ENCODE data around the gene ARL4C. TPM values are rescaled to one million over a fixed set of nuclear protein-coding genes. Genes with fewer than 3 reads are reported as not detected.

The ARL4C gene, protein sequence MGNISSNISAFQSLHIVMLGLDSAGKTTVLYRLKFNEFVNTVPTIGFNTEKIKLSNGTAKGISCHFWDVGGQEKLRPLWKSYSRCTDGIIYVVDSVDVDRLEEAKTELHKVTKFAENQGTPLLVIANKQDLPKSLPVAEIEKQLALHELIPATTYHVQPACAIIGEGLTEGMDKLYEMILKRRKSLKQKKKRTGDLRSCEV
- 66.3 and 68.5 TPM in 2 replicates for total RNA-seq

DNA sequence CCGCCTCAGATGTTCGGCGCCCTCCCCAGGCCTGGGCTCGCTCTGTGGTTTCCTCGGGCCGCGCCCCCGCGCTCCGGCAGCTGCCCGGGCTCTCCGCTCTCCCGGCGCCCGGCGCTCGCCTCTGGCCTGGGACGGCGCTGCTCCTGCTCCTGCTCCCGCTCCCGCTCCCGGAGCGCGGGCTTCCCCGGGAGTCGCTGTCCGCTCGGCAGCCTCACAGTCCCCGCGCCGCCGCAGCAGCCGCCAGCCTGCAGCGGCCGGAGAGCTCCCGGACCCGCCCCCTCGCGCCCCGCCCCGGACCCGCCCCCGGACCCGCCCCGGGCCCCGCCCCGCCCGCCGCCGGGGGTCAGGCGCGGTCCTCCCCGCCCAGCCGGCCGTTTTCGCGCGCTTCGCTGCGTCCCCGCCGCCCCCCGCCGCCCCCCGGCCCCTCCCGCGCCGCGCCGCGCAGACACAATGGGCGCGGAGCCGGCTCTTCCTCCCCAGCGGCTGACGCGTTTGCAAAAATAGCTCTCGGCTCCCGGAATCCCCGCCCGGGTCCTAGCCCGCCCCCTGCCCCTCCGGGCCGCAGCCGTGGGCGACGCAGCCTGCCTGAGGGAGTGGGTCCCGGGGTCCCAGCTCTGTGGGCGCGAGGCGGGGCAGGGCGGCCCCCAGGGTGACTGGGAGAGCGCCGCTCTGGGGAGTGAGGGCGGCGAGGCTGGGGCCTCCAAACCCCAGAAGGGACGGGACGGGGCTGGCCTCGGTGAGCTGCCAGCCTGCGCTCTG, at the start of gene ARL4C:
Gene ARL4C, minus strand, starts transcription at position 247 of the 759 bp plus-strand sequence. CDS start 495 bp downstream, outside the sequence.
- Mint-ChIP-seq H3K36me3 (ENCODE audit: low read depth) (peaks cover 26% of the 10 kb centered on the region), H3K27me3 (ENCODE audit: insufficient read depth) (no peaks in the 10 kb centered on the region), H3K27ac (peak within 1 kb of the TSS; percentile 95), H3K4me1 (ENCODE audit: low read depth) (peaks cover 46% of the 10 kb centered on the region), H3K4me3 (peak within 1 kb of the TSS; percentile 93), H3K9me3 (no peaks in the 10 kb centered on the region)
- peak; percentile 57 for DNase-seq (ENCODE audit: low spot score)
- intact Hi-C loops (cut with micrococcal nuclease), result loop anchor here (1.0 kb wide), 1 partner anchor 51 kb away; no protein-coding TSS in a partner anchor

DNA sequence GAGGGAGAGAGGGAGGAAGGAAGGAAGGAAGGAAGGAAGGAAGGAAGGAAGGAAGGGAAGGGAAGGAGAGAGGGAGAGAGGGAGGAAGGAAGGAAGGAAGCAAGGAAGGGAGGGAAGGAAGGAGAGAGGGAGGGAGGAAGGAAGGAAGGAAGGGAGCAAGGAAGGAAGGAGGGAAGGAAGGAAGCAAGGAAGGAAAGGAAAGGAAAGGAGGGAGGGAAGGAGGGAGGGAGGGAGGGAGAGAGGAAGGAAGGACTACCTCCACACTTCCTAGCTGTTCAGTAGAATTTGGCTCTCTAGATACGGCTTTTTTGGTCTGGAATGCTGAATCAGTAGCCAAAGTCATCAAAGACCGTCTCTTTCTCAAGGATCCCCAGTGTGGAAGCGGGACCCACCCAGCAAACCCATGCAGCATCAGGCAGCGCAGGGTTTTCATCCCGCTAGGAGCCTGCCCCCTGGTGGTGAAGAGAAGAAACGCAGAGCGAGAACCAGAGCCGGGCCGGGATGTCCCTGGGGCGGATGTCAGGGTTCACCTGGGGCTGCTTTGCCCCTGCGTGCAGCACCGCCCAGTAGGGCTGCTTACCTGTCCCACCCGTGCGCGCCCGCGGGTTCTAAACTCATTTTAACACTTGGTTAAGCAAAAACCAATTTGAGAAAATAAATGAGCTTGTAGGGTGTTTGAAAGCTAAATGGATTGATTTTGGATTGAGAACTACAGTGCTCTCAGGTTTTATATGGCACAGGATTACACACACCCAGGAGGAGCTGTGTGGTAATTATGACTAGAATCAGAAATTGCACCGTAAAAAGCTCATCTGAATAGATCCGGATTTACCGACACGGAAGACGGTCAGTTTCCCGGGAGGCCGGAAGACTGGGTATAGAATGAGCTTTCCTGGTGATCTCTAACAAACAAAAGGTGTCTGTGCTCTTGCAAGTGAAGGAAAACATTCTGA, 48.1 kb upstream of the ARL4C start:
- no peak overlapping the region for H3K4me3 Mint-ChIP-seq
- H3K27me3 Mint-ChIP-seq (ENCODE audit: insufficient read depth), result peaks cover 15% of the 10 kb centered on the region
- intact Hi-C loops (cut with micrococcal nuclease), result loop anchor here (1.0 kb wide), 3 partner anchors 45 to 569 kb away; no protein-coding TSS in a partner anchor
- no peaks in the 10 kb centered on the region for H3K9me3 Mint-ChIP-seq
- DNase-seq (ENCODE audit: low spot score), result peak; percentile 70
- no peak overlapping the region for H3K27ac Mint-ChIP-seq
- peaks cover 5% of the 10 kb centered on the region for H3K4me1 Mint-ChIP-seq (ENCODE audit: low read depth)
- no peaks in the 10 kb centered on the region for H3K36me3 Mint-ChIP-seq (ENCODE audit: low read depth)

DNA sequence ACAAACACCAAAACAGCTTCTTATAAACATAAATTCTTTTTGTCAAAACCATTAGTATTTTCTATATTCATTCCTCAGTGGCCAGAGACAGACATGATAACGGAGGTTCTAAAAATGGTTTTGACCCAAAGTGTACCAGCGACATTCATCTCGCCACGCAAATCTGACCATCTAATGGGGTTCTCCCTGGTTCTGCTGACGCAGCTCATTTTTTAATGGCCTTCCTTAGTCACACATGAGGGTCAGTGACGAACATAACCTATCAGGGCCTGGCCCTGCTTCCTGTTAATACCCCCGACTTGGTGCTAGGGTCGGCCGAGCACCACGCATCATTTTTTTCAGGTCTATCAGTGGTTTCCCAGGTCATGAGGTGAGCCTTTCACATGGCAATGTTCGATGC, 45.9 kb upstream of the ARL4C start:
- intact Hi-C loops (cut with micrococcal nuclease), result no loop called here
- H3K4me3 Mint-ChIP-seq, result no peak overlapping the region
- no peaks in the 10 kb centered on the region for H3K36me3 Mint-ChIP-seq (ENCODE audit: low read depth)
- H3K27me3 Mint-ChIP-seq (ENCODE audit: insufficient read depth), result peaks cover 11% of the 10 kb centered on the region
- peaks cover 5% of the 10 kb centered on the region for H3K4me1 Mint-ChIP-seq (ENCODE audit: low read depth)
- H3K9me3 Mint-ChIP-seq, result no peaks in the 10 kb centered on the region
- H3K27ac Mint-ChIP-seq, result no peak overlapping the region
- DNase-seq (ENCODE audit: low spot score), result no peak

DNA sequence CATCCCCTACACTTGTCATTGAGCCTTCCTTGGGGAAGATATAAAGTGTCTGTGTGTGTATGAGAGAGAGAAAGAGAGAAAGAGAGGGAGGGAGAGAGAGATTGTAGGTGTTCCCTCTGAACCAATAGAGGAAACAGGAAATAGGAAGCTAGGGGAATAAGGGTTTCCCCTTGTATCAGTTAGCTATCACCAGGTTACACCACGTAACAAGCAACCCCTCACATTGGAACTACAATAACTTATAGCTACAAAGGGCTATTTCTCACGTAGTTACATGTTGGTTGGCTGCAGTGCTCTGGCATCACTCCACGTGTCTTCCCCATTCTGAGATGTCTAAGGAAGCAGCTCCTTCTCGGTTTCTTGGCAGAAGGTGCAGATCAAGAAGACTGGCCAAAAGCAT, 41.0 kb upstream of the ARL4C start:
- no peaks in the 10 kb centered on the region for H3K36me3 Mint-ChIP-seq (ENCODE audit: low read depth)
- no peak overlapping the region for H3K27ac Mint-ChIP-seq
- H3K4me3 Mint-ChIP-seq, result no peak overlapping the region
- no peaks in the 10 kb centered on the region for H3K9me3 Mint-ChIP-seq
- H3K27me3 Mint-ChIP-seq (ENCODE audit: insufficient read depth), result peaks cover 11% of the 10 kb centered on the region
- no peaks in the 10 kb centered on the region for H3K4me1 Mint-ChIP-seq (ENCODE audit: low read depth)
- intact Hi-C loops (cut with micrococcal nuclease), result no loop called here
- no peak for DNase-seq (ENCODE audit: low spot score)

DNA sequence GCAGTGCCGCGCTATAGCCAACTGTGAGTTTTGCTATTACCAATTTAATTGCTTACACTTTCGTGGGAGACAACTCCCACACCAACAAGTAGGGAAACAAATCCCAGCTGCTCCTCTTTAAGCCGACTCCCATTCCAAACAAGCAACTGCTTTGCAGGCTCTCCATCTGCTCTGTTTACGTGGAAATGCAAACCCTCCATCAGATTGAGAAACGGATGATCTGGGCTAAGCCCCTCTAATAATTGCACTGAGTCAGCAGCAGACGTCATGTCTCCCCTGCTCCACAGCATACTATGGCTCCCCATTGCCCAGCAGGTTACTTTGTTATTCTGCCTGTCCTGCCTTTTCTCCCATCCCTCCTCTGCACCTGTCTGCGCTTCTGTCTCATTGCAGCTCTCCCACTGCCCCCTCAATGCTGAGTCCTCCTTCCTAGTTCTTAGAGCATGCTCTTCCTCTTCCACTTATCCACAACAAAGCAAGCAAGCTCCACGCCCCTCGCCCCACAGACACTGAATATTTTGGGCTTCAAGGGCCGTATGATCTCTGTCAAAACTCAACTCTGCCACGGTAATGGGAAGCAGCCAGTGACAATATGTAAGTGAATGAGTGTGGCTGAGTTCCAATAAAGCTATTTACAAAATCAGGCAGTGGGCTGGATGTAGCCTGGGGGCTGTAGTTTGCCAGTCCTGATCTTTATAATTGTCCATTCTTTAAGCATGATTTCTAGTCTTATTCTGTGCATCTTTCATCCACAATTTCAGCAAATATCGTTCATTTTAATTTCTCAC, 39.5 kb upstream of the ARL4C start:
- intact Hi-C loops (cut with micrococcal nuclease), result no loop called here
- no peaks in the 10 kb centered on the region for H3K36me3 Mint-ChIP-seq (ENCODE audit: low read depth)
- H3K4me3 Mint-ChIP-seq, result no peak overlapping the region
- no peak overlapping the region for H3K27ac Mint-ChIP-seq
- H3K27me3 Mint-ChIP-seq (ENCODE audit: insufficient read depth), result peaks cover 11% of the 10 kb centered on the region
- no peak for DNase-seq (ENCODE audit: low spot score)
- H3K4me1 Mint-ChIP-seq (ENCODE audit: low read depth), result no peaks in the 10 kb centered on the region
- no peaks in the 10 kb centered on the region for H3K9me3 Mint-ChIP-seq

DNA sequence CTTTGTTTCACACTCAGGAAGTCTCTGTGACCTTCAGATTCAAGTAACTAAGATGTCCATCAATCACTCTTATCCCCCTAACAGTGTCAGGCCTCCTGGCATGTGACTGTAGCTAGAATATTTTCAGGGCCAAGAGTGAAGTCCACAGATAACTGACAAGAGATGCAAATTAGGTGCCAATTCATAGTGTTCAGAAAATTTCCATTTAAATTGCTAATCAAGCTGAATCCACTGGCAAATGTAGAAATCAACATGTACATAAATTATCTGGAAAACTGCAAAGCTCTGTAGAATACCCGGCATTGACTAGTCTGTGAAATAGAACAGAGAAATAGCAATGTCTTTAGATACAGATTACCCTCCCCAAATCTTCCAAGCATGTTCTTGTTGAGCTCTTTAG, 38.6 kb upstream of the ARL4C start:
- peaks cover 15% of the 10 kb centered on the region for H3K27me3 Mint-ChIP-seq (ENCODE audit: insufficient read depth)
- no peak overlapping the region for H3K27ac Mint-ChIP-seq
- no peak for DNase-seq (ENCODE audit: low spot score)
- no peaks in the 10 kb centered on the region for H3K36me3 Mint-ChIP-seq (ENCODE audit: low read depth)
- H3K4me3 Mint-ChIP-seq, result no peak overlapping the region
- H3K9me3 Mint-ChIP-seq, result no peaks in the 10 kb centered on the region
- H3K4me1 Mint-ChIP-seq (ENCODE audit: low read depth), result no peaks in the 10 kb centered on the region
- intact Hi-C loops (cut with micrococcal nuclease), result no loop called here

DNA sequence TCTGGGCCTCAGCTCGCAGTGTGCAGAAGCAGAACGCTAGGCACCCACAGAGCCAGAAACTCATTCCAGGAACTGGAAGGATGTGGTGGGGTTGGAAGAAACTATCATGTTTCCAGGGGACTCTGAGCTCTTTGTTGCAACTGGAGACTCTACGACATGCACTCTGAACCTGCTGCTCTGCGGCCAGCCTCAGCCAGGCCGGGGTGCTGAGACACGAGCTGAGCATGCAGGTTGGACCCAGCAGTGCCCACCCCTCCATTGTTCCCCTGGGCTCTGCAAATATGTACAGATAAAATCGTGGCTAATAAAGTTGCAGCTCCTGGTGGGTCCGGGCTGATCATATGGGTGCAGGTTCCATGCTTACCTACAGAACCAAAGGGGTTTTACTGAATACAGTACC, 37.6 kb upstream of the ARL4C start:
- Mint-ChIP-seq H3K27me3 (ENCODE audit: insufficient read depth) (peaks cover 15% of the 10 kb centered on the region), H3K4me3 (no peak overlapping the region), H3K9me3 (no peaks in the 10 kb centered on the region), H3K27ac (no peak overlapping the region), H3K36me3 (ENCODE audit: low read depth) (no peaks in the 10 kb centered on the region), H3K4me1 (ENCODE audit: low read depth) (no peaks in the 10 kb centered on the region)
- intact Hi-C loops (cut with micrococcal nuclease), result no loop called here
- DNase-seq (ENCODE audit: low spot score), result no peak

DNA sequence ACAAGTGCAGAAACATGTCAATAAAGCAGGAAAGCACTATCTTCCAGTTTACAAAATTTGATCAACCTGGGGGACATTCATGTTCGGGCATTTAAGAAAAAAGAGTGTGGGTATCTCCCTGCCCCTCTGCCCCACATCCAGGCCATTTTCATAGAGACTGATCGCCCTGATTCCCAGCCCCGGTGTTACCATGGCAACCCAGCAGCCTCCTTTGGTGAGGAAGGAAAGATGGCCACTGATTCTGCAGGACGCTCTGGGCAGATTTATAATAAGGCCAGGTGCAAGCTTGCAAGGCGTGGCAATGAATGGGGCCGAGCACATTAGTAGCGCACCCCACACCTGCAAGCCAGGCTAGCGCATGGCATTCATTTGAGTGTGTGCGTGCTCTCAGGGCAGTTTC, 36.7 kb upstream of the ARL4C start:
- Mint-ChIP-seq H3K4me1 (ENCODE audit: low read depth) (no peaks in the 10 kb centered on the region), H3K27me3 (ENCODE audit: insufficient read depth) (peaks cover 15% of the 10 kb centered on the region), H3K36me3 (ENCODE audit: low read depth) (no peaks in the 10 kb centered on the region), H3K4me3 (no peak overlapping the region), H3K27ac (no peak overlapping the region), H3K9me3 (no peaks in the 10 kb centered on the region)
- intact Hi-C loops (cut with micrococcal nuclease), result no loop called here
- DNase-seq (ENCODE audit: low spot score), result no peak

DNA sequence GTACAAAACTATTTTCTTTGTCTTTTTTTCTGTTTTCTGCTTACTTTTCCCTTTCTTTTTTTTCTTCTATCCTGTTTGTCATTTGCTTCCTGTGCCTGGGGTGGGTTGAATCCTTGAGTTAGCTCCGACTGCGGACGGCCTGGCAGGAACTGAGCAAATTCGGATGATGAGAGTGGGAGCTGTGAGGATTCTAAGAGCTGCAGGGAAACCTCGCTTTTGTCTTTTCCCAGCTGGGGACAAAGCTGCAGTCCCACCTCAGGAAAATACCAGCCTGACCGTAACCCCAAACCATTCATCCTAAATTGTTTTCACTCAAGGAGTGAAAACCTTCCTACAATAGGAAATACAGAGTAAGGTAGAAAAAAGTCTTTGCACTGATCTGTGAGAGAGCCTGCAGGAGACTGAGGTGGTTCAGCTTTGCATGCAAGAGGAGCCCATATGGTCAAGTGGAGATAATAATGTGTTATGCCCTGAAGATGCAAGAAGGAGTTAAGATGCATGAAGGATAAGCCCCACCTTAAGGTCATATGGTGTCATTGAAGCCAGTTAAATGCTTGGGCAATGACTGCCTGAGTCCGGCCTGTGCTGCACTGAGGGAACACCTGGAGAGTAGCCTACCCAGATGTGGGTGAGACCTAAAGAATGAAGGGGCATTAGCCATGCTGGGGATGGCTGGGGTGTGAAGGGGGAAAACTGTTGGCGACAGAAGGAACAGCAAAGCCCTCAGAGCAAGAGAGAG, 31.7 kb upstream of the ARL4C start:
- no peaks in the 10 kb centered on the region for H3K36me3 Mint-ChIP-seq (ENCODE audit: low read depth)
- peaks cover 16% of the 10 kb centered on the region for H3K27me3 Mint-ChIP-seq (ENCODE audit: insufficient read depth)
- intact Hi-C loops (cut with micrococcal nuclease), result no loop called here
- DNase-seq (ENCODE audit: low spot score), result no peak
- no peak overlapping the region for H3K27ac Mint-ChIP-seq
- H3K9me3 Mint-ChIP-seq, result peaks cover 4% of the 10 kb centered on the region
- H3K4me1 Mint-ChIP-seq (ENCODE audit: low read depth), result no peaks in the 10 kb centered on the region
- no peak overlapping the region for H3K4me3 Mint-ChIP-seq

DNA sequence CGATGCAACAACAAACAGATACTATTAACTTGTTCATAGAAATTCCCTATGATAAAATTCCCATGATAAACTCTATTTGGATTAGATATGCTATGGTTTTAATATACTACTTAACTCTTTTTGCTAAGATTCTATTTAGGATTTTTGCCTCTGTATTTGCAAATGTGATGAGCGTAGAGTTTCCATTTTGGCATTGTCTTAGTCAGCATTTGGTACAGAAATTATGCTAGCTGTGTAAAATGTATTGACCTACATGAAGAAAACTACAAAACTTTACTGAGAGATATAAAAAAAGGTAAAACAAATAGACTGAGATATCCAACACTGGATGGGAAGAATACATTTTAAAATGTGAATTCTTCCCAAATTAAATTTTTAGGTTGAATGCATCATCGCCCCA, 29.8 kb upstream of the ARL4C start:
- Mint-ChIP-seq H3K9me3 (peaks cover 4% of the 10 kb centered on the region), H3K36me3 (ENCODE audit: low read depth) (no peaks in the 10 kb centered on the region), H3K4me1 (ENCODE audit: low read depth) (no peaks in the 10 kb centered on the region), H3K4me3 (no peak overlapping the region), H3K27ac (no peak overlapping the region), H3K27me3 (ENCODE audit: insufficient read depth) (peaks cover 17% of the 10 kb centered on the region)
- no peak for DNase-seq (ENCODE audit: low spot score)
- intact Hi-C loops (cut with micrococcal nuclease), result no loop called here

DNA sequence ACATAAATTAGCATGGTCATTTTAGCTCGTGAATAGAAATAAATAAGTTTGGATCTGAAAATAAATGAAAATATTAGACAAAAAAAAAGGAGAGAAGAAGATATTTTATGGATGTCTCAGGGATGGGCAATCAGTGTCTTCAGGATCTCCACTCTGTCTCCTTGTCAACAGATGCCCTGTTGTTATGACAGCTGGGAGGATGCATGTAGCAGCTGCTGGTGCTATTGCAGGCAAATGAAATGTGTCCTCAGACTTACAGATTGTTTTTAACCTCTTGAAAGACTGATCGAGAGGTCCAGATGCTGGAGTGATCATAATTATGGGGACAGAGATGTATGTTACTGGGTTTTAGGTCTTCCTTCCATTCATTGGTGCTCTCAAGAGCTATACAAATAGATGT, 24.7 kb upstream of the ARL4C start:
- peaks cover 4% of the 10 kb centered on the region for H3K9me3 Mint-ChIP-seq
- no peak for DNase-seq (ENCODE audit: low spot score)
- no peaks in the 10 kb centered on the region for H3K4me1 Mint-ChIP-seq (ENCODE audit: low read depth)
- no peak overlapping the region for H3K27ac Mint-ChIP-seq
- intact Hi-C loops (cut with micrococcal nuclease), result no loop called here
- no peaks in the 10 kb centered on the region for H3K36me3 Mint-ChIP-seq (ENCODE audit: low read depth)
- H3K4me3 Mint-ChIP-seq, result no peak overlapping the region
- H3K27me3 Mint-ChIP-seq (ENCODE audit: insufficient read depth), result peaks cover 6% of the 10 kb centered on the region

All from activated T-helper 1 cell treated with anti-CD3 and anti-CD28 coated beads, Interleukin-12 subunit alpha, Interleukin-12 subunit beta, Interleukin-2, Interleukin-4 antibody, amounts not matched to agents 30 ng/mL and 10 ng/mL and 1 ng/mL, durations not matched to agents 14 hours and 24 hours and 36 hours (primary cell).